Adrenal gland (tissue), 5 donors: ENCODE results near the gene MS4A3.

Source experiments
- POLR2A ChIP-seq, 2 donors: fragments of 450-650 bp; IDR thresholded peaks; one replicate each; pipeline ENCODE4 v1.6.1; 2017; ENCODE audit warnings: antibody characterized with exemption in 2 of 2, mild to moderate bottlenecking in 2 of 2, moderate library complexity in 1 of 2
- TF ChIP-seq, protein P1 (sequence below), 6 experiments: fragments of 450-650 bp in 4 of 6; fragments of 200-600 bp in 2 of 6; sonication (generic) in 1 of 6; IDR thresholded peaks; 1 replicate in 5 of 6; 2 replicates in 1 of 6; pipeline versions ENCODE4 v1.5.1 to v1.8.0; 2016 to 2021; ENCODE audit warnings: antibody characterized with exemption in 6 of 6, mild to moderate bottlenecking in 2 of 6, moderate library complexity in 1 of 6
- donor health status: DM: no; HTN: no; CAD: no.

DNA sequence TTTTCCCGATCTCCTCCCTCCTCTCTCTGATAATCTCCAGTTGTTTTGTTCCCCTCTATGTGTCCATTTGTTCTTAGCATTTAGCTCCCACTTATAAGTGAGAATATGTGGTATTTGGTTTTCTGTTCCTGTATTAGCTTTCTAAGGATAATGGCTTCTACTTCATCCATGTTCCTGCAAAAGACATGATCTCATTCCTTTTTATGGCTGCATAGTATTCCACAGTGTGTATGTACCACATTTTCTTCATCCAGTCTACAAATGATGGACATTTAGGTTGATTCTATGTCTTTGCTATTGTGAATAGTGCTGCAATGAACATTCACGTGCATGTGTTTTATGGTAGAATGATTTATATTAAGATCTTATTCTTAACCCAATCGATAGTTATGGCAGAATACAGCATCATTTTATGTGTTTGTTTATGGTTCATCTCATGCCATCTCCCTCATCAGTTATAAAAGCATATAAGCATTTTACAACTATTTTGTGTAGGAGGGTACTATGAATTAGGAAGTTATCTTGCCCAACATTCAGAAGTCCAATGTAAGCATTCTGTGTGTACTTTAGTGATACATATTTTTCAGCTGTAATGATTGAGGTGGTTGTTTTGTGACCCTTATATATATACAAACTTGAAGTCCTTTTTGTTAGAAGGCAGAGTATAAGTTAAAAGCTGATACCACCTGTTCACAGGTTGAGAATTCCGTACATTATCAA lies 3.2 kb downstream of the MS4A3 start:
- TF ChIP-seq, protein P1, sequence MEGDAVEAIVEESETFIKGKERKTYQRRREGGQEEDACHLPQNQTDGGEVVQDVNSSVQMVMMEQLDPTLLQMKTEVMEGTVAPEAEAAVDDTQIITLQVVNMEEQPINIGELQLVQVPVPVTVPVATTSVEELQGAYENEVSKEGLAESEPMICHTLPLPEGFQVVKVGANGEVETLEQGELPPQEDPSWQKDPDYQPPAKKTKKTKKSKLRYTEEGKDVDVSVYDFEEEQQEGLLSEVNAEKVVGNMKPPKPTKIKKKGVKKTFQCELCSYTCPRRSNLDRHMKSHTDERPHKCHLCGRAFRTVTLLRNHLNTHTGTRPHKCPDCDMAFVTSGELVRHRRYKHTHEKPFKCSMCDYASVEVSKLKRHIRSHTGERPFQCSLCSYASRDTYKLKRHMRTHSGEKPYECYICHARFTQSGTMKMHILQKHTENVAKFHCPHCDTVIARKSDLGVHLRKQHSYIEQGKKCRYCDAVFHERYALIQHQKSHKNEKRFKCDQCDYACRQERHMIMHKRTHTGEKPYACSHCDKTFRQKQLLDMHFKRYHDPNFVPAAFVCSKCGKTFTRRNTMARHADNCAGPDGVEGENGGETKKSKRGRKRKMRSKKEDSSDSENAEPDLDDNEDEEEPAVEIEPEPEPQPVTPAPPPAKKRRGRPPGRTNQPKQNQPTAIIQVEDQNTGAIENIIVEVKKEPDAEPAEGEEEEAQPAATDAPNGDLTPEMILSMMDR (IDR thresholded peaks at IDR 0.05), result no peak
- TF ChIP-seq POLR2A (IDR thresholded peaks at IDR 0.05), result no peak
